Inflammatory macrophage treated with lipopolysaccharide for 4 hours (primary cell): ENCODE results near the gene CAP1.
A peak's percentile ranks its signal among the peaks of the same experiment; 100 is the strongest.

Experiments
- DNase-seq: peaks from one replicate; pipeline ENCODE4 v3.0.0-alpha.2; 2020

Gene CAP1

GRCh38 chr1:40096977-40097782 is 56.7 kb downstream of the CAP1 start, which contains the start of gene PPT1:
PPT1 (minus strand) TSS chr1:40097252; CDS start chr1:40097238, 14 bp downstream.
- peak; percentile 73 for DNase-seq

GRCh38 chr1:40102038-40102437 is 61.5 kb downstream of the CAP1 start:
- no peak for DNase-seq

GRCh38 chr1:40102896-40103295 is 62.4 kb downstream of the CAP1 start:
- DNase-seq, result no peak

GRCh38 chr1:40105028-40105427 is 64.5 kb downstream of the CAP1 start:
- no peak for DNase-seq

- DNase-seq, result no peak
These were observed 66.9 kb downstream of the CAP1 start for GRCh38 chr1:40107290-40107959.

- no peak for DNase-seq
These were observed 69.9 kb downstream of the CAP1 start for GRCh38 chr1:40110389-40110788.

GRCh38 chr1:40114400-40114799 is 73.9 kb downstream of the CAP1 start:
- no peak for DNase-seq

GRCh38 chr1:40120128-40120527 is 79.6 kb downstream of the CAP1 start:
- no peak for DNase-seq
